SK-N-SH treated with all-trans-retinoic acid at 6 μM for 48 hours (cell line): ENCODE measurements around the gene SLX4IP.

ENCODE experiments used
- CSDC2 ChIP-seq: fragments of 250-450 bp; sonication (Bioruptor Pico); IDR thresholded peaks from 2 replicates; pipeline ENCODE4 v1.5.0; 2020; ENCODE audit warnings: mild to moderate bottlenecking, moderate library complexity
- ZFP30 ChIP-seq: fragments of 450-650 bp; formaldehyde crosslinking; IDR thresholded peaks from 2 replicates; pipeline ENCODE4 v1.5.0; 2022; ENCODE audit warnings: mild to moderate bottlenecking, moderate library complexity
- ZNF565 ChIP-seq: fragments of 450-650 bp; formaldehyde crosslinking; conservative IDR thresholded peaks from 2 replicates; pipeline ENCODE4 v1.5.0; 2020; ENCODE audit warnings: low read depth, mild to moderate bottlenecking, moderate library complexity
- ZNF70 ChIP-seq: fragments of 450-650 bp; formaldehyde crosslinking; IDR thresholded peaks from 2 replicates; pipeline ENCODE4 v1.5.0; 2020; ENCODE audit warnings: mild to moderate bottlenecking, moderate library complexity
- TF ChIP-seq, protein P1 (sequence below): fragments of 250-450 bp; sonication (Bioruptor Pico); IDR thresholded peaks from 2 replicates; pipeline ENCODE4 v1.8.0; 2021; ENCODE audit warnings: low read depth, mild to moderate bottlenecking, moderate library complexity, borderline replicate concordance

DNA sequence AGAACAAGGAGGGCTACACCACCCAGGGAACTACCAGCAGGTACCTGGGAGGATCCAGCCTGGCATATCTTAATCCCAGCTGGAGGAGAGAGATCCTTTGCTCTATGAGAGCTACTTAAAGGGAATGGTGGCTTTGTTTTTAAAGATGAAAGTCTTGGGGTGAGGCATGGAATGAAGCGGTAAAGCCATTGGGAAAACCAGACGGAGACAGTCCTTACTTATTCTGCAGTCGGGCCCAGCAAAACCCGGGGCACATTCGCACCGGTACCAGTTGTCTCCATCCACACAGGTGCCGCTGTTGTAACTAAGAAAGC, 208.4 kb downstream of the SLX4IP start:
- TF ChIP-seq ZNF565 (CRISPR knock-in tag) (no peak), ZNF70 (no peak), ZFP30 (CRISPR knock-in tag) (no peak), CSDC2 (CRISPR knock-in tag) (no peak)
- TF ChIP-seq, protein P1, sequence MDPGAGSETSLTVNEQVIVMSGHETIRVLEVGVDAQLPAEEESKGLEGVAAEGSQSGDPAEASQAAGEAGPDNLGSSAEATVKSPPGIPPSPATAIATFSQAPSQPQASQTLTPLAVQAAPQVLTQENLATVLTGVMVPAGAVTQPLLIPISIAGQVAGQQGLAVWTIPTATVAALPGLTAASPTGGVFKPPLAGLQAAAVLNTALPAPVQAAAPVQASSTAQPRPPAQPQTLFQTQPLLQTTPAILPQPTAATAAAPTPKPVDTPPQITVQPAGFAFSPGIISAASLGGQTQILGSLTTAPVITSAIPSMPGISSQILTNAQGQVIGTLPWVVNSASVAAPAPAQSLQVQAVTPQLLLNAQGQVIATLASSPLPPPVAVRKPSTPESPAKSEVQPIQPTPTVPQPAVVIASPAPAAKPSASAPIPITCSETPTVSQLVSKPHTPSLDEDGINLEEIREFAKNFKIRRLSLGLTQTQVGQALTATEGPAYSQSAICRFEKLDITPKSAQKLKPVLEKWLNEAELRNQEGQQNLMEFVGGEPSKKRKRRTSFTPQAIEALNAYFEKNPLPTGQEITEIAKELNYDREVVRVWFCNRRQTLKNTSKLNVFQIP (CRISPR knock-in tag) = no peak
